HG03135 (cell line): Measurements from ENCODE around the gene LYZL2.
"Not testable (repeated sequence)": the region's sequence is repeated elsewhere in the genome, so short reads cannot be mapped to it uniquely, and the experiment has no call there.

ENCODE experiments used
- ATAC-seq: cut with Tn5 transposase; IDR thresholded peaks from one replicate; pipeline ENCODE4 v1.9.1; 2021; ENCODE audit warnings: mild to moderate bottlenecking, moderate library complexity; ENCODE audit not compliant: unreplicated experiment

The LYZL2 gene

DNA sequence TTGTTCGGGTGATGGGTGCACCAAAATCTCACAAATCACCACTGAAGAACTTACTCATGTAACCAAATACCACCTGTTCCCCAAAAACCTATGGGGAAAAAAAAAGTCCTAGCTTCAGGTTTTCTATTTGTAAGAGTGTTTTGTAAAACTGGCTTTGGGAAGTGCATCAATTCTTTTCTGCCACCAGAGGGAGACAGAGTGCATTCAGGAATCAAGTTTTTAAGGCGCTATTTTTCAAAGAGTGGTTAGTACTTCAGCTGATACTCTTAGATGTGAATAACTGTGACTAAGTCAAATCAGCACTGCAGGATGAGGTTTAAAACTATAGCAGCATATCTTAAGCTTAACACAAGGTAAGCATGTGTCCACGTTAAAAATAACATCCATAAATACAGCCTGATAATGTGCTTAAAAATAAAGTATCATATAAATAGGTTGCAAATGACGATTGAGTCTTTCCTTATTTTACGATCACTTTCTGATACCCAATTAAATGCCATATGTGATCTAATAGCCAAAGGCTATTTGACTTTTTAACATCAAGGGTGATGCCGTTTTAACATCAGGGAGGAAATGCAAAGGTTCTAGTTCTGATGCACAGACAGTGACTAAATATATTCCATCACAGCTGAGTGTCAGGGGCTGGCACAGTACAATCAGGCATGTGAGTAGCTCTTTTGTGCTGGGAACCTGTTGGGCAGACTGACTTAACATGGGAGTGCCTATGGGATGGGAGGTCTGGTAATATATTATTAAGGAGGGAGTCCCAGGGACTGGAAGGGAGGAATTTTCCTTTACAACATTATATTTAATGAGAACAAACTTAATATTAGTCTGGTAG is 10.6 kb upstream of the LYZL2 start:
- ATAC-seq, result no peak

DNA sequence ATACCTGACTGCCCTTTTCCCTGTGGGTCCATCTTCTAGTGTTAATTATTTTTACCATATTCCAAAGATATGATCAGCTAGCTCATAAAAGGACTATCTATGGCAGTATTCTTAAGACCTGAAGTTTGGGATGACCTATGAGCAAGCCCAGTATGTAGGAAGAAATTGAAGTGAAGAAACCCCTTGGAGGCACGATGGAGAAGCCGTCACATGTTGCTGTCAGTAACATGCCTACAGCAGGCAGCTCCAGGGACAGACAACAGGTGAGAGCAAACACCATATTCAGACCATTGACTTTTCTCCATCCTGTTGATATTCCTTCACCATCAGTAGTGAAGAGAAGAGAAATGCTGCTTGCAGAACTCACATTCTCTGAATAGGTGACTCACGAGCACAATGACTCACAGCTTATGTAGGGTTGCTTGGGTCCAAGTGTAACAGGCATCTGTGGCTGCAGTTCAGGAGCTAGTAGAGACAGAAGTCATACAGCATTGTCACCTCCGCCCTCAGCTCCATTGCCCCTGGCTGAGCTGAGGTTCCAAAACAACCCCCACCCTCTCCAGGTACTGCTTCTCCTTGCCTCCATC is 8.4 kb upstream of the LYZL2 start:
- no peak for ATAC-seq

DNA sequence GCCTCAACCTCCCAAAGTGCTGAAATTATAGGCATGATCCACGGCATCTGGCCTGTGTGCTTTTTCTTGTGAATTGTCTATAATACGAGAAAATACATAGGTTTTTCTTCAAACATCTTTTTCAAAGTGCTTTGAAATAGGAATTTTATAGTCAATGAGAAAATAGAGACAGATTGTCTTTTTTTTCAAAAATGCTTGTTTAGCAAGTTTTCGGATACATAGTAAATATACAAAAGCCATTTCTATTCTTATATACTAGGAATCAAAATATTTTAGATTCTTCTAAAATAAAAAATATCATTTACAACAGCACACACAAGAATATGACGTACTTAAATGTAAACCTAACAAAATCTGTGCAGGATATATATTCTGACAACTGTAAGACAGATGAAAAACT is 1.6 kb upstream of the LYZL2 start:
- no peak for ATAC-seq

DNA sequence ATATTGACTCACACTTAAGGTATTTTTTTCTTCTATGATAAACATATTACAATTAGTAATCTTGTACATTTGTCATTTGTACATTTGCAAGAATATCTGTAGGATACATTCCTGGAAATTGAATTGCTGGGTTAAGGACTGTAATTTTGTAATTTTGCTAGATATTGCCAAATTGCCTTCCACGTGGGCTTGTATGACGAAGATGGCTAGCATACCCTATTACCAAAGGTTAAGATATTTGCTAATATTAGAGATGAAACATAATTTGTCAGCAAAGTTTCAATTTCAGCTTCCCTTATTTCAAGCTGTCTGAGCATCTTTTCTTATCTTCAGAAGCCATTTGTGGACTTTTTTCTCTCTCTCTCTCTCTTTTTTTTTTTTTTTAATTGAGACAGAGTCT is 1.0 kb upstream of the LYZL2 start:
- ATAC-seq, result no peak

DNA sequence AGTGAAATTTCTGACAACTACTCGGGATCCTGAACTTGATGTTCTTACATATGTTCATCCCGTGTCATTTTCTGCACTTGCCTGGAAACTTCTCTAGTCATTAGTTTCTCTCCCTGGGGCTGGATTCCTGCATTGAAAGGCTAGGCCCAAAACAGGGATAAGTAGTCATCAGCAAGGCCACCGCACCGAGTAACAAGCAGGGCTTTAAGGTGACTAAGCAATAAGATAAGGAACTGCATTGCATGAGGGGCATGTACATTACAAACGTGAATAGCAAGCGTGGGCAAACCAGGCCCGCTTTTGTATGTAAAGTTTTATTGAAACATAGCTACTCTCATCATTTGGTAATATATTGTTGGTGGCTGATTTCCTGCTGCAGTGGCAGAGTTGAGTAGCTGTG is 977 bp downstream of the LYZL2 start:
- ATAC-seq, result not testable (repeated sequence)

DNA sequence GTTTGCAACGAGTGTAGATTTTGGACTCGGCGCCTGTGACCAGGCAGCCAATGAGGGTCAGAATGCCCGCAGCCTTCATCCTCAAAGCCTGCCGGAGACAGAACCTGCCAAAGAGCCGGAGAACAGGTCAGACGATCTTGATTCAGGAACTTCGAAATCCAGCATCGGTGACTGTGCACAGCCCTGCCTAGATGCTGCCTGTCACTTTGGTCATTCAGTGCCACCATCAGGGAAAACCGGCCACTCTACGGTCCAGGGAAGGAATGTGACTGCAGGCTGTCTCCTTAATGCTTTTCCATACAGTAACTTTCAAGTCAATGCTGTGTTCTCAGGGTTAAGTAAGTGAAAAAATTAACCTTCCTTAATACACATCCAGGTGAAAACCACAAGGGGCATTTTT is 2.7 kb downstream of the LYZL2 start:
- not testable (repeated sequence) for ATAC-seq

DNA sequence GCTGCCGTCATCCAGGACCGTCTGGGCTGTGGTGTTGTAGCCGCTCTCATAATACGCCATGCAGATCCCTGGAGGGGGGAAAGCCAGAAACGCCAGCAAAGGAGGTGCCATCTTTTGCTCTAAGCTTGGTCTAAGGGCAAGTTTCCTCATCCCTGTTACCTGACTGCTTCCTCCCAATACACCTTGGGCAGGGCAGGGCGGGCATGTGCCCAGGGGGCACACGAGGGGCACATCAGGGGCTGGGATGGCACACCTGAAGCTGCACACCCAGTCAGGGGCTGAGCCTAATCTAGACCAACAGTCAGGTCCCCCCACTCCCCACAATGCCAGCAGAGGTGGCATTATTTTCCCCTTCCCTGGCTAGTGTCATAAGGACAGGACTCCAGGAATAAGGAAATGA is 3.4 kb downstream of the LYZL2 start:
- not testable (repeated sequence) for ATAC-seq

DNA sequence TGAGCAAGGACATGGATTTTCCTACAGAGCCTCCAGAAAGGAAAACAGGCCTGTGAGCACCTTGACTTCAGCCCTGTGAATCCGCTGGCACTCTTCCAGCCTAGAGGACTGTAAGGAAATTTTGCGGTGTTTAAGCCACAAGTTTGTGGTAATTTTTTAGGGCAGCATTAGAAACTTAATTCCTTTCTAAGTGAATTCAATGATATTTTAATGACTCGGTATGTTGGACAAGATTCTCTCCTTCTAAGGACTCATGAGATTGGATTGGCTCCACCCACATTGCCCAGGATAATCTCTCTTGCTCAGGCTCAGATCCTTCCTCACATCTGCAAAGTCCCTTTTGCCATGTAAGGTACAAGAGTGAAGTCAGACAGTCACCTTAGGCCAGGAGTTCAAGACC is 4.5 kb downstream of the LYZL2 start:
- no peak for ATAC-seq

DNA sequence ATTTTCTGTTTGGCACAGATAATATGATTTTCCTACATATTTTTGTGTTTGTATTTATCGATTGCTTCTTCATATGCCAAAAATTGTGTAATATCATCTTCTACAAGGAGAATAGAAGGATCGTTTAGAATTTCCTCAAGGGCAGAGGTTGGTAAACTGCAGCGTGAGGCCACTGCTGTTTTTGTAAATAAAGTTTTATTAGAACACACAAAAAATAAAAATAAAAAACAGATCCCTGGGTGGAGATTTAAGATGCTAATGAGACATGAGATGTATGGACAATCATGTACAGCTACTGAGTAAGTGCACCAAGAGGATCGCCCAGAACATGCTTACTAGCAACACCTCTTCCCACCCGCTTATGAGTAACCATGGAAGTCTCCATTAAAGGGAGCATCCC is 9.6 kb downstream of the LYZL2 start:
- no peak for ATAC-seq

DNA sequence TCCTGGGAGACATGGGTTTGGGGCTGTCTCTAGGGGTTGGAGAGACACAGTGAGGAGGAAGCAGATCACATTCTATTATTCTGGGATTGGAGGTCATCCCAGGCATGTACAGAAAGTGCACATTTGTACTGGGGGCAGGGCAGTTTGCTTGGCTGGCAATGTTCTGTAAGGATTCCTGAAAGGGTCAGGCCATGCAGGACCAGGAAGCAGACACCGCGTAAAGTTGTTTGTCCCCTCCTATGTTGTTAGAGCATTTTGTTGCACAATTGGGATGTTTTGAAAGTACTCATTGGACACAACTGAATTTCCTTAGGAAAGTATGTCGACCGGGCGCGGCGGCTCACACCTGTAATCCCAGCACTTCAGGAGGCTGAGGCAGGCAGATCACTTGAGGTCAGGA is 12.5 kb downstream of the LYZL2 start:
- no peak for ATAC-seq

DNA sequence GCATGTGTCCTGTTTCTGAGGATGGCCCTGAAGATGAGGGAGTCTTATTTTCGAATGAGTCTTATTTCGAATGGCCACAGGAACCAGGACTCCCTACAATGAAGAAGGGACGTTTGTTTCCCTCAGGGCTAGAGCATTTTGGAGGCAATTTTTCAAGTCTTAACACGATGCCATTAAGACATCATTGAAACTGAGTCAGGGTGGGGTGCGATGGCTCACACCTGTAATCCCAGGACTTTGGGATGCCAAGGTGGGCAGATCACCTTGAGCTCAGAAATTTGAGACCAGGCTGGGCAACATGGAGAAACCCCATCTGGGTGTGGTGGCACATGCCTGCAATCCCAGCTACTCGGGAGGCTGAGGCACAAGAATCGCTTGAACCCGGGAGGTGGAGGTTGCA is 18.5 kb downstream of the LYZL2 start:
- not testable (repeated sequence) for ATAC-seq

DNA sequence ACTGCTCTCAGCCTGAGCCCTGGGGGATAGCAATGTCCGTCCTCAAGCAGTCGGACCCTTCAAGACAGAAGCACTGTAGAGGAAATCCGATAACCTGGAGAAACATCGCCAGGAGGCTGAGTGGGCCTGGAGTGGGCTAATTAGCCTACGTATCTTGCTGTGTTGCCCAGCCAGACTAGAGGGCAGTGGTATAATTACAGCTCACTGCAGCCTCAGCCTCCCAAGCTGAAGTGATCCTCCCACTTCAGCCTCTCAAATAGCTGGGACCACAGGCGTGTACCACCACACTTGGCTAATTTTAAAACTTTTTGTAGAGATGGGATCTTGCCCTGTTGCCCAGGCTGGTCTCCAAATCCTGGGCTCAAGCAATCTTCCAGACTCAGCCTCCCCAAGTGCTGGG is 21.7 kb downstream of the LYZL2 start:
- ATAC-seq, result no peak

DNA sequence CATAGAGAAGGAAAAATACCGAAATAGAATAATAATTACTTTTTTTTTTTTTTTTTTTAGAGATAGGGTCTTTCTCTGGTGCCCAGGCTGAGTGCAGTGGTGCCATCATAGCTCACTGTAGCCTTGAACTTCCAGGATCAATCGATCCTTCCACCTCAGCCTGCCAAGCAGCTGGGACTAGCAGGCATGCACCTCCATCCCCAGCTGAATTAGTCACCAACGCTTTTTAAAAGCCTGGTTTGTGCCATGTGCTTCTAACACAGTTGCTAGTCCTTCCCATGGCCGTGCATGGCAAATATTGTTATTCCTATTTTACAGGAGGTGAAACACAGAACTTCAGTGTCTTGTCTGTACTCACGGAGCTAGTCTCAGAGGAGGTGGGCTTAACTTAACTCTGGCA is 23.2 kb downstream of the LYZL2 start:
- ATAC-seq, result no peak

DNA sequence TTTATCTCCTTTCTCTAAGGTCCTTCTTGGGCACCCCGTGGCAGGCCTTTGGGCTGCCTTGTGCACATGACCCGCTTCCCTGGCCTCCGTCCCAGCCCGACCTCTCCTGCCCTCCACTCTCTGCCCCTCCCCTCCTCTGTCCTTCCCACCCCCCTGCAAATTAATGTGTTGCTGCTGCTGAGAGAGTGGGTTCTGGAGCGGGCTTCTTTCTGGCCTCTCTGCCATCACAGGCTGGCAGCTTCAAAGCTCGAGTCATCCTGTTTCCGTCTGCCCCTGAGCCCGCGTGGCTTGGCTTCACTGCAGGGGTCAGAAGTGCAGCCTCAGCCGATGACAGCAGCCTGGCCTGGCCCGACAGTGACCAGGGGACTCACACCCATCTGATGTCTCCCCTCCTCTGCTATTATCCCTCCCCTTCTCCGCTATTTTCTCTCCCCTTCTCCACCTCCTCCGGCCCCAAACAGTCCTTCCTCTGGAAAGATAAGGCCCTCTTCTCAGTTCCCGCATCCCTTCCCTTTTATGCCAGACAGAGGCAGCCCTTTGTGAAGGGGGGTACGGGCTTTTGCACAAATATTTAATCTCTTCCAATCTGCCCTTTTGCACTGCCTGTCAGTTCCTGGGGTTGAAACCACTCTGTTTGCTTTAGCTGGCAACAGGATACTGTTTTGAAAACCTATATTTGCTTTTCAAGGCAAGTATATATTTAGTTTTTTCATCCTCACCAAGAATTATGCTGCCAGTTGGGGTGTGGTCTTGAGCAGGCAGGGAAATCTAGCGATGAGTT is 24.0 kb downstream of the LYZL2 start:
- not testable (repeated sequence) for ATAC-seq

DNA sequence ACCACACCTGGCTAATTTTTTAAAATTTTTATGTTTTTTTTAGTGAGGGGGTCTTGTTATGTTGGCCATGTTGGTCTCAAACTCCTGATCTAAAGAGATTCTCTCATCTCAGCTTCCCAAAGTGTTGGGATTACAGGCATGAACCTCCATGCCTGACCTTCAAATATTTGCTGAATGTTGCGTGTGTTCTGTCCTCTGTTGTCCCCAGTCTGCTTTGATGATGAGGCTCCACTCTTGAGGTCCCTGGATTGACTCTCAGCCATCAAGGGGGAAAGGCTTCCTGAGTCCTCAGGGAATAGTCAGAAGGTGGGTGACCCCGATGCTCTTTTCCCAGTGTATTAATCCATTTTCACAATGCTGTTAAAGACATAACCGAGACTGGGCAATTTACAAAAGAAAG is 26.0 kb downstream of the LYZL2 start:
- no peak for ATAC-seq

DNA sequence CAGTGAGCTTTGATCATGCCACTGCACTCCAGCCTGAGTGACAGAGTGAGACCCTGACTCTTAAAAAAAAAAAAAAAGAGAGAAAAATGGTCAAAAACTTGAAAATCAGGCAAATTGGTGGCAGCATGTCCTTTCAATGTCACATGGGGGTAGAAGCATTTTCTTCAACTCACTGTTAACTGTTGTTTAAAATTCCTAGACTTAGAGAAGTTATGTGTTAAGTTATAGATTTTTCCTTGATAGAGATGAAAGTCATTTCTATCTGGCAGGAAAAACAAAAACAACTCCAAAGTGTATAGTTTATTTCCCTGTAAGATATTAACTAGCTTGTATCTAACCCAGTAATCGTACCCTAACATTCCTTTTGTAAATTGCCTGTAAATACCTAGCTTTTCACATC is 26.8 kb downstream of the LYZL2 start:
- no peak for ATAC-seq

DNA sequence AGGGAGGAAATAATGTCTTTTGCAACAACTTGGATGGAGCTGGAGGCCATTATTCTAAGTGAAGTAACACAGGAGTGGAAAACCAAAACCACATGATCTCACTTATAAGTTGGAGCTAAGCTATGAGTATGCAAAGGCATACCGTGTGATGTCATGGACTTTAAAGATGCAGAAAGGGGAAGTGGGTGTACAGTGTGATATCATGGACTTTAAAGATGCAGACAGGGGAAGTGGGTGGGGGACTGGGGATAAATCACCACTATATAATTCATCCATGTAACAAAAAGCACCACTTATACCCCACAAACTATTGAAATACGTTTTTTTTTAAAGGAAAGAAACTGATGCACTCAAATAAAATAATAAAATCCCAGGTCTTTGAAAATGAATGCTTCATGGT is 29.5 kb downstream of the LYZL2 start:
- no peak for ATAC-seq

DNA sequence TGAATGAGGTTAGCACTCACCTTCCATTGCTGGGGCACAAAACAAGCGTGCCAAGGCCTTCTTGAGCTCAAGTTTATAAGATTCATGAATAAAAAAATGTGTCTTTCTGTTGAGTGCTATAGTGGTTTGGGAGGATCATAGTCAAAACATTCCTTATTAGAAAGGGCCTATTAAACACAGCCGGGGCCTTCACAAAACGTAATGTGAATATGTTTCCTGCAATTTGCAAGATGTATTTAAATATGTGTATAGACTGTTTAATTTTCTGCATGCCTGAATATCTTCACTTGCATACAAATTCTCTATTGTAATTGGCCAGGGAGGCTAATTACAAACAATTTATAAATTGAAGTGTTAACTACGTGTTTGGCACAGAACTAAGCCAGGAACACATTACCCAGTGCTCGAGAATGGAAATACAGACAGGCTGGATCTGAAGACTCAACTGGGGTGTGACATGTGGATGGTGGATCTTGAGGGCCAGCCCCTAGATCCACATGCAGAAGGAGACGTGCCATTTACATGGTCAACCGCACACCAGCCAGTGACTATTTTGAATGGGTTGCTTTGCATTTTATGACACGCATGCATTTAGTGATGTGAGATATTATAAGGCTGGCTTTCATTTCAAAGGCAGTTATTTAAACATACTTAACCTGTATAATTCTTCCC is 31.3 kb downstream of the LYZL2 start:
- ATAC-seq, result no peak

DNA sequence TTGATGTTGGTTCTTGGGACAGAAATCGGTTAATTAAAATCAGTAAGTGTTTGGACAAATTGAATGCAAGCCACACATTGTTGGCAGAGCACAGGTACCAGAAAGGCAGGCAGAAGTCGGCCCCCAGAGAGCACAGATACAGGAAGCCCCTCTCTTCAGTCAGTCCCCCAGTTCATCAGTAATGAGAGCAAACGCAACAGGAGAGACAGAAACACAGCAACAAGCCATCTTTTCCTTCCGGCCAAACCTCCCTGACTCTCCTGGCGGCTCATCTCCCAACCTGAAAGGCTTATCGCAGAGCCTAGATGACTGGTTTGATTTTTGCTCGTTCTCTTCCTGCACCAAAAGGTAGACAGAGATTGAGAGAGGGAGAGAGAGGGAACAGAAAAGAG is 32.1 kb downstream of the LYZL2 start:
- not testable (repeated sequence) for ATAC-seq

DNA sequence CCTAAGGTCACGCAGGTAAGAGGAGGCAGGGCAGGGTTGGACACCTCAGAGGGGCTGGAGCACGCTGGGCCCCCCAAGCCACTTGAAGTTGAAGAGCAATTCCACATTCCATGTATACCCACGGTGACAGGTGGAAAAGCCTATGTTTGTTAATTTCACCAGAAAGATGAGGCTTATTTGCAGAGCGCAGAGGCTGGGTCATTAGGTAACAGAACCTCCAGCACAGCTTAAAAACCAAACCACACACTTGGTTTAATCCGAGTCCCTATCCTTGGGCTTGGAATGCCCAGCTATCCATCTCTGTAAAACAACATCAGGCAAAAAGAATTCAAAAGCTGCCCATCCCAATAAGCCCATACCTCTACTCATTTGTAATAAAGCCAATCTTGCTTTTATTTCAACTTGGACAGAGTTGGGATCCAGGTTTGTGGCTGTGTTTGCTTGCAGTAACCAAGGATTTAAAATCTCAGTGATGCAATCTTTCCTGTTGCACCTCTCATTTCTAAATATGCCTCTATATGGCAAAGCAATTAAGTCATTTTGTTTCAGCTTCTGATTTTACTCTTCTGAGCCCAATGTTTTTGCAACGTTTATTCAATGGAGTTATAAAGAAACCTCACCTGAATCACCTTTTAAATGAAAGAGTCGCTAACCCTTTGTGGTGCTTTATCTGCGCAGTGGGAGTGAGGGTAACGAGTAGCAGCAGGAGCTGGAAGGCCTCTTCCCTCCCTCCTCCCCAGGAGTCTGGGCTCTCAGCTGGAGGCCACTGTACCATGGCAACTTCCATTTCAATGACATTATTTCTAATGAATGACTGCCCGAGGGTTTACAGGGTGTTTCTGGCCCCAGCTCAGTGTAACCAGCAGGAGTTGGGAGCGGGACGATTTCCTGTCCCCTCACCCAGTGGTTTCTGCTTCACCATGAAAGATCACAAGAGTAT is 32.8 kb downstream of the LYZL2 start:
- not testable (repeated sequence) for ATAC-seq
